ENCODE data around the gene RAI1.

Gene RAI1

DNA sequence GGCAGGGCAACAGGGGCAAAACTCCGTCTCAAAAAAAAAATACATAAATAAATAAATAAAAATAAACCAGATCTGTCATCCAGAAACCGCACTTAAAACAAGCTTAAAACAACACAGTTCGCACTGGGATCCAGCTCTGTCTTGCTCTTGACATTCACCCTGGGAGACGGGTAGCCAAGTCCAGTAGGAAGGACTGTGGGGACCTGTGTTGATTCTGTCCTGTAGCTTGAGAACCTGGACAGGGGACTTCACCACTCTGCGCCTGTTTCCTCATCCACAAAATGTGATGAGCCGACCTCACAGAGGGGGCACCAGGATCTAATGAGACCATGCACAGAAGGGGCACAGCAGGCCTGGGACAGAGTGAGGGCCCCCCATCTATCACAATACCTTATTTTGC lies 1.5 kb upstream of the RAI1 start:
- Histone ChIP-seq H3K4me1 (ENCODE audit: control insufficient read depth in 2 of 2, insufficient read depth in 2 of 2, low read length in 2 of 2) (peaks cover 8 to 11% of the 10 kb centered on the region in 2 donors), H3K9ac (ENCODE audit: low read depth in 1 of 2, low read length in 2 of 2) (no peak overlapping the region), H3K27me3 (ENCODE audit: control insufficient read depth in 2 of 2, insufficient read depth in 2 of 2, low read length in 2 of 2) (no peaks in the 10 kb centered on the region), H3K4me3 (ENCODE audit: low read length in 2 of 2) (no peak overlapping the region), H3K9me3 (ENCODE audit: control insufficient read depth in 2 of 2, low read length in 2 of 2) (no peaks in the 10 kb centered on the region), H3K36me3 (ENCODE audit: control insufficient read depth in 2 of 2, insufficient read depth in 2 of 2, low read length in 2 of 2) (no peaks in the 10 kb centered on the region), H3K27ac (ENCODE audit: low read depth in 2 of 2, low read length in 2 of 2) (no peak overlapping the region)

DNA sequence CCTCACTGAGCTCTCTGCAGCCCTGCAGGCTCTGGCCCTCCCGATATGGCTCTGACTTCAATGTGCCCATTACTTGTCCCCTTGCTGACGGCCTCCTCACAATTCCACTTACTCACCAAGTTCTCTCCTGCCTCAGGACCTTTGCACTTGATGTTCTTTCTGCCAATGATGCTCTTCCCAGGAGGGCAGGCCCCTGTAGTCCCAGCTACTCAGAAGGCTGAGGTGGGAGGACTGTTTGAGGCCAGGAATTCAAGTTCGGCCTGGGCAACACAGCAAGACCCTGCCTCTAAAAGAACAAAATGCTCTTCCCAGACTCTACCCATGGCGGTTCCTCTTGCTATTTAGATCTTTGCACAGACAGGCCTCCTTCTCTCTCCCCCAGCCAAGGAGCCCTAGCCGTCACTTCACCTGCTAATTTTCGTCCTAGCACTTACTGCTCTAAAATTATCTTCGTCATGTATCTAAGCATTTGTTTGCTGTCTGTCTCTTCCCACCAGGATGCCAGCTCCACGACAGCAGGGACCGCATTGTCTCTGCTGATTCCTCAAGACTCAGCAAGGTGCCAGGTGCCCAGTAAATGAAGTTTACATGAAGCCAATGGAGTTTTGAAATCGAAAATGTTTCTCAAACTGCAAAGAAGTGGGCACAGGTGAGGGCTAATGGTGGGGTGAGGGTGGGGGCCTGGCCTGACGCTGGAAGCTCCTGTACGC lies 626 bp upstream of the RAI1 start:
- H3K27ac ChIP-seq (ENCODE audit: low read depth in 2 of 2, low read length in 2 of 2) = no peak overlapping the region
- H3K36me3 ChIP-seq (ENCODE audit: control insufficient read depth in 2 of 2, insufficient read depth in 2 of 2, low read length in 2 of 2) = no peaks in the 10 kb centered on the region
- peak overlapping the region; percentile 37 to 41 for H3K4me3 ChIP-seq (ENCODE audit: low read length in 2 of 2)
- peak overlapping the region in 1 of 2 donors; percentile 41 for H3K9ac ChIP-seq (ENCODE audit: low read depth in 1 of 2, low read length in 2 of 2)
- H3K27me3 ChIP-seq (ENCODE audit: control insufficient read depth in 2 of 2, insufficient read depth in 2 of 2, low read length in 2 of 2) = no peaks in the 10 kb centered on the region
- peaks cover 17 to 19% of the 10 kb centered on the region in 2 donors for H3K4me1 ChIP-seq (ENCODE audit: control insufficient read depth in 2 of 2, insufficient read depth in 2 of 2, low read length in 2 of 2)
- H3K9me3 ChIP-seq (ENCODE audit: control insufficient read depth in 2 of 2, low read length in 2 of 2) = no peaks in the 10 kb centered on the region

DNA sequence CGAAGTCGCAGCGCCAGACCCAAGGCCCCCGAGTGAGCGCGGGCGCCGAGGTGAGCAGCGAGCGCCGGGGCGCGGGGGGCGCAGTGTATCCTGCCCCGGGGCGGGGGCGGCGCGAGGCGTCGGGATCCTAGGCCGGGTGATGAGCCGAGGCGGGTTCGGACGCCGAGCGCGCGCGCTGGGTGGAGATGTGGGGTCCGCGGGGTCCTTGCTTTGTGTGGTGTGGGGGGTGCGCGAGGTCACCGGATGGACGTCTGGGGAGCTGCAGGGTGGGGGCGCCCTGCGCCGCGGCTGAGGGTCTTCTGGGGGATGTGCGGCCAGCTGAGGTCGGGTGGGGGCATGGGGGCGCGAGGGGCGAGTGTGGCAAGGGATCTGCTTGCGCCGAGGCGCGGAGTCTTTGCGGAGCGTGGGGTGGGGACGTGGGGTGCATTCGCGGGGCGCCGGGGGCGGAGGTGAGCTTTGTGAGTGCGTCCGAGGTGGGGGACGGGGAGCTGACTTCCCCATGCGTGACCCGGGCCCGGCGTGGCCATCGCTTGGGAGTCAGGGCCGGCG lies 560 bp downstream of the RAI1 start:
- H3K4me1 ChIP-seq (ENCODE audit: control insufficient read depth in 2 of 2, insufficient read depth in 2 of 2, low read length in 2 of 2) = peaks cover 27 to 30% of the 10 kb centered on the region in 2 donors
- peak overlapping the region; percentile 63 to 78 for H3K9ac ChIP-seq (ENCODE audit: low read depth in 1 of 2, low read length in 2 of 2)

DNA sequence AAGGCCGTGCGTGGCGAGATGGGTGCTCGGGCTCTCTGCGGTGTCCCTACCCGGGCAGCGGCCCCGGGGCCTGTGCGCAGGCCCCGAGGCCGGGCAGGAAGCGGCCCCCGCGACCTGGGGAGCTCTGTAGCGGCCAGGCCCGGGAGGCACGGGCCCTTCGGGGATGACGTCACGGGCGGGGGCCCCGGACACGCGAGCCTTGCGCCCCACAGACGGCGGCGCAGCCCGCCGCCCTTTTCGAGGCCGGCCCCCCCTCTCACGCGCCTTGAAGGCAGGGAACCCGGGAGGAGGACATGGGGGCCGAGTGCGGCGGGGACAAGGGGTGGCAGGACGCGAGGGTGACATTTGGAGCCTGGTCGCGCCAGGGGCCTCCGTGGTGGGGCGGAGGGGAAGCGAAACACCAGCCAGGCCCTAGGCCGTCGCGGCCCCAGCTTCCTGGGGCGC lies 1.1 kb downstream of the RAI1 start:
- H3K4me3 ChIP-seq (ENCODE audit: low read length in 2 of 2) = peak overlapping the region; percentile 72 to 76
- H3K4me1 ChIP-seq (ENCODE audit: control insufficient read depth in 2 of 2, insufficient read depth in 2 of 2, low read length in 2 of 2) = peaks cover 30% of the 10 kb centered on the region in 2 donors
- H3K27ac ChIP-seq (ENCODE audit: low read depth in 2 of 2, low read length in 2 of 2) = peak overlapping the region; percentile 80 to 82
- no peaks in the 10 kb centered on the region for H3K27me3 ChIP-seq (ENCODE audit: control insufficient read depth in 2 of 2, insufficient read depth in 2 of 2, low read length in 2 of 2)
- H3K36me3 ChIP-seq (ENCODE audit: control insufficient read depth in 2 of 2, insufficient read depth in 2 of 2, low read length in 2 of 2) = no peaks in the 10 kb centered on the region
- H3K9ac ChIP-seq (ENCODE audit: low read depth in 1 of 2, low read length in 2 of 2) = peak overlapping the region; percentile 63 to 78
- H3K9me3 ChIP-seq (ENCODE audit: control insufficient read depth in 2 of 2, low read length in 2 of 2) = no peaks in the 10 kb centered on the region

More for the DNA sequence above, 560 bp downstream of the RAI1 start:
- Histone ChIP-seq H3K27ac (ENCODE audit: low read depth in 2 of 2, low read length in 2 of 2) (peak overlapping the region; percentile 80 to 82), H3K9me3 (ENCODE audit: control insufficient read depth in 2 of 2, low read length in 2 of 2) (no peaks in the 10 kb centered on the region), H3K4me3 (ENCODE audit: low read length in 2 of 2) (peak overlapping the region; percentile 72 to 76), H3K36me3 (ENCODE audit: control insufficient read depth in 2 of 2, insufficient read depth in 2 of 2, low read length in 2 of 2) (no peaks in the 10 kb centered on the region), H3K27me3 (ENCODE audit: control insufficient read depth in 2 of 2, insufficient read depth in 2 of 2, low read length in 2 of 2) (no peaks in the 10 kb centered on the region)

DNA sequence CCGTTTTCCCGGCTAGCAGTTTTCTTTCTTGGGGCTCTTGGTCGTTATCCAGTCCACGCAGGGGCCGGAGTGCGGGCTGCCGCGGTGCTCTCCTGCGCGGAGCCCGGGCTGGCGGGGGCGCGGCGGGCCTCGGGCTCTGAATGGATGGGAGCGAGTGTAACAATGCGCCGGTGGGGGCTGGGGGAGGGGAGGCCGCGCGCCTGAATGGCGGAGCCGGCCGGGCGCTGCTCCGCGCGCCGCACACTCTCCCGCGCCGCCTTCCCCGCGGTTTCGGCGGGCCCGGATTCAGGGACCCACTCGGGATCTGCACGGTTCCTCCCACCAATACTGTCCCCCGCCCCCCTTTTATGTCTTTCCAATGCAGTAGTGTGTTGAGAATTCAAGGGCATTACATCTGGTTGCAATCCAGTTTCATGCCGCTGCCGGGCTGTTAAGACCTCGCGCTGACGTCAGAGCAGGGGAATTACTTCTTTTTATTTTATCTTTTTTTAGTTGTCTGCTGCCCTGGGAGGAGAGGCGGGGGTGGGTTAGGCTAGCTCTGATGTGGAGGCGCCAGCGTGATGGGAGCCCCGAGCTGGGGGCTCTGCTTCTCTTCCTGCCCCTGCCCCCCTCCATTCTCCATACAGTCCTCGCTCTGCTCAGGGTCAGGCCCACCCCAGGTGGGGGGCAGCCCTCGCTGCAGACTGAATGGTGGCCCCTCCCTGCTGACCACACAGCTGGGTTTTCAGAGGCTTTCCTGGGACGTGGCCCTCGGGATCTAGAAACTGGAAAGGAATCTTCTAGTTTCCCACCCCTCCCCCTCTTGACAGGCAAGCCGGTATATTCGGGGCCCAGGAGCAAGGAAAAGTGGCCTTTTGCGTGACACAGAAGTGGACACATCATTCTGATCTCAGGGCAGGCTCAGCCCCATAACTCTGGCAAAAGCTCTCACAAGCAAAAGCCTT lies 1.8 kb downstream of the RAI1 start:
- peak overlapping the region; percentile 63 to 78 for H3K9ac ChIP-seq (ENCODE audit: low read depth in 1 of 2, low read length in 2 of 2)
- H3K27ac ChIP-seq (ENCODE audit: low read depth in 2 of 2, low read length in 2 of 2) = peak overlapping the region; percentile 80 to 82
- no peaks in the 10 kb centered on the region for H3K9me3 ChIP-seq (ENCODE audit: control insufficient read depth in 2 of 2, low read length in 2 of 2)
- no peaks in the 10 kb centered on the region for H3K36me3 ChIP-seq (ENCODE audit: control insufficient read depth in 2 of 2, insufficient read depth in 2 of 2, low read length in 2 of 2)
- H3K4me1 ChIP-seq (ENCODE audit: control insufficient read depth in 2 of 2, insufficient read depth in 2 of 2, low read length in 2 of 2) = peaks cover 30% of the 10 kb centered on the region in 2 donors
- peak overlapping the region; percentile 72 to 76 for H3K4me3 ChIP-seq (ENCODE audit: low read length in 2 of 2)
- no peaks in the 10 kb centered on the region for H3K27me3 ChIP-seq (ENCODE audit: control insufficient read depth in 2 of 2, insufficient read depth in 2 of 2, low read length in 2 of 2)

DNA sequence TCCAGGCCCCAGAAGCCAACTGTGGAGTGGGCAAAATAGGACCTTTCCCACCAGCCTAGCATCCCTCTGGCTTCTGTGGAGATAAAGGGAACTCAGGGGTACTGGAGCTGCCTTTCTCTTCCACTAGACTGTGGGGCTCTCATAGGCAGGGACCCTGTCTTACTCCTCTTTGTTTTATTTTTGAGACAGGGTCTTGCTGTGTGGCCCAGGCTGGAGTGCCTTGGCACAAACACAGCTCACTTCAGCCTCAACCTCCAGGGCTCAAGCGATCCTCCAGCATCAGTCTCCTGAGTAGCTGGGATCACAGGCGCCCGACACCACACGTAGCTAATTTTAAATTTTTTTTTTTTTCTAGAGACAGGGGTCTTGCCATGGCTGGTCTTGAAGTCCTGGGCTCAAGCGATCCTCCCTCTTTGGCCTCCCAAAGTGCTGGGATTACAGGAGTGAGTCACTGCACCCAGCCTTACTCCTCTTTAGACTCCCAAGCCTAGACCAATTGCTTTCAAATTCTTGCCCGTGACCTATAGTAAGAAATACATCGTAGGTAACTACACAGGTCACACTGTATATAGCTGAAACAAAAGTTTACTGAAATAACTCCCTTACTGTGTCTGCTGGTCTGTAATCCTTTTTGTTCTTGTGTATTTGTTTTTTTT lies 2.6 kb downstream of the RAI1 start:
- Histone ChIP-seq H3K9ac (ENCODE audit: low read depth in 1 of 2, low read length in 2 of 2) (peak overlapping the region; percentile 34 to 78), H3K9me3 (ENCODE audit: control insufficient read depth in 2 of 2, low read length in 2 of 2) (no peaks in the 10 kb centered on the region), H3K4me1 (ENCODE audit: control insufficient read depth in 2 of 2, insufficient read depth in 2 of 2, low read length in 2 of 2) (peaks cover 30% of the 10 kb centered on the region in 2 donors), H3K27ac (ENCODE audit: low read depth in 2 of 2, low read length in 2 of 2) (peak overlapping the region; percentile 80 to 82), H3K36me3 (ENCODE audit: control insufficient read depth in 2 of 2, insufficient read depth in 2 of 2, low read length in 2 of 2) (no peaks in the 10 kb centered on the region), H3K27me3 (ENCODE audit: control insufficient read depth in 2 of 2, insufficient read depth in 2 of 2, low read length in 2 of 2) (no peaks in the 10 kb centered on the region), H3K4me3 (ENCODE audit: low read length in 2 of 2) (no peak overlapping the region)

DNA sequence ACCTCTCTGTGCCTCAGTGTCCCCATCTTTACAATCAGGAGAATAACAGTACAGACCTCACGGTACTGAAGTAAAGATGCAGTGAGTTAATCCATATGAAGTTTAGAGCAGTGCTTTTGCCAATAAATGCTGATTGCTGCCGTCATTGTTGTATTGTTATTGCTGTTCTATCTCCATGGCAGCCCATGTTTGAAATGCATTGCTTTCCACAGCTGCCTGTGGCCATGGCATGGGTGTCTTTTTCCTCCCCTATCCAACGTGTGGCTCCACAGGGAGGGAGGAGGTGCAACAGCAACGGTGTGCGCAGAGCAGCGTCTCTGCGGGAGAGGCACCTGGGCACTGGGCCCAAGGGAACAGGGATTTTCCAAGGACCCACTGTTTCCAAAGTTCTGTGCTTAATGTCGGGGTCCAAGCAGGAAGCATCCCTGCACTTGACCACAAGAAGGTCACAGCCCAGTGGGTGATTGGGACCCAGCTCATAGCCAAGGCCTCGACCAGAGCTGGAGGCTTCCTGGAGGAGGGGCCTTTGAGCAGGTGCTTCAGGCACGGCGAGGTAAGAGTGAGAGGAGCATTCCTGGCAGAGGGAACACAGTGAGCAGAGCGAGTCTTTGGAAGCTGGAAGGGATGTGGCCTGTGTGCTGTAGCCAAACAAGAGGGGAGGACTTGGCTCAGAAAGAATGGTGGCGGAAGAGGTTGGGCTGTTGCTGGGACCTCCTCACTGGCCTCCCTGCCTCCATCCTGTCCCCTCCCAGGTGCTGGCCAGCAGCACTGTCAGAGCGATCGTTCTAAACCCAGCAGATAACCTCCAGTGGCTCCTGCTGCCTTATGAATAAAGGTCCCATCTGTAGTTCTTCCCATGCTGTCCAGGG lies 3.9 kb downstream of the RAI1 start:
- no peaks in the 10 kb centered on the region for H3K9me3 ChIP-seq (ENCODE audit: control insufficient read depth in 2 of 2, low read length in 2 of 2)
- no peaks in the 10 kb centered on the region for H3K27me3 ChIP-seq (ENCODE audit: control insufficient read depth in 2 of 2, insufficient read depth in 2 of 2, low read length in 2 of 2)
- peak overlapping the region in 1 of 2 donors; percentile 14 for H3K4me3 ChIP-seq (ENCODE audit: low read length in 2 of 2)
- H3K27ac ChIP-seq (ENCODE audit: low read depth in 2 of 2, low read length in 2 of 2) = peak overlapping the region; percentile 49 to 53
- H3K36me3 ChIP-seq (ENCODE audit: control insufficient read depth in 2 of 2, insufficient read depth in 2 of 2, low read length in 2 of 2) = no peaks in the 10 kb centered on the region
- peaks cover 30 to 36% of the 10 kb centered on the region in 2 donors for H3K4me1 ChIP-seq (ENCODE audit: control insufficient read depth in 2 of 2, insufficient read depth in 2 of 2, low read length in 2 of 2)
- peak overlapping the region; percentile 26 to 32 for H3K9ac ChIP-seq (ENCODE audit: low read depth in 1 of 2, low read length in 2 of 2)

DNA sequence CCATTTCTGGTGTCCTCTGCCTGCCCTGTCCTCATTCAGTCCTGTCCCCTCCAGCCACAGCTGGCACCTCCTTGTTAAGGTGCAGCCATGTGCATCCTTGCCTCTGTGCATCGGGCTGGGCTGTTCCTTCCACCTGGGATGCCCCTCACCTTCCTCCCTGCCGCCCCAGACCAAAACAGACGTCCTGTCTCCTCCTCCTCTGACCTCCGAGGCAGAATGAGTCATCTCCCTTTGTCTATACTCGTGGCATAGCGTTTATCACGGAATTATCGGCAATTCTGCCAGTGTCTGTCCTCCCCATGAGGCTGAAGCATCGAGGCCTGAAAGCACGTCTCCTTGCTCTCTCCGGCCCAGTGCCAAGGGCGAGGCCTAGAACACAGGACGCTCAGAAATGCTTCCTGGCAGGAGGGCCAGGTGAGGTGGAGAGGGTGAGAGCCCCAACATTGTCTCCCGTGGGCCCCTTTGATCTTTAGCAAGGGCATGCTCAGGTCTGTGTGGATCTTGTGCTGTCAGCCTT lies 4.6 kb downstream of the RAI1 start:
- Histone ChIP-seq H3K36me3 (ENCODE audit: control insufficient read depth in 2 of 2, insufficient read depth in 2 of 2, low read length in 2 of 2) (no peaks in the 10 kb centered on the region), H3K9me3 (ENCODE audit: control insufficient read depth in 2 of 2, low read length in 2 of 2) (no peaks in the 10 kb centered on the region), H3K27ac (ENCODE audit: low read depth in 2 of 2, low read length in 2 of 2) (peak overlapping the region; percentile 49 to 53), H3K4me3 (ENCODE audit: low read length in 2 of 2) (peak overlapping the region in 1 of 2 donors; percentile 14), H3K9ac (ENCODE audit: low read depth in 1 of 2, low read length in 2 of 2) (peak overlapping the region; percentile 26 to 32), H3K4me1 (ENCODE audit: control insufficient read depth in 2 of 2, insufficient read depth in 2 of 2, low read length in 2 of 2) (peaks cover 30 to 36% of the 10 kb centered on the region in 2 donors), H3K27me3 (ENCODE audit: control insufficient read depth in 2 of 2, insufficient read depth in 2 of 2, low read length in 2 of 2) (no peaks in the 10 kb centered on the region)

DNA sequence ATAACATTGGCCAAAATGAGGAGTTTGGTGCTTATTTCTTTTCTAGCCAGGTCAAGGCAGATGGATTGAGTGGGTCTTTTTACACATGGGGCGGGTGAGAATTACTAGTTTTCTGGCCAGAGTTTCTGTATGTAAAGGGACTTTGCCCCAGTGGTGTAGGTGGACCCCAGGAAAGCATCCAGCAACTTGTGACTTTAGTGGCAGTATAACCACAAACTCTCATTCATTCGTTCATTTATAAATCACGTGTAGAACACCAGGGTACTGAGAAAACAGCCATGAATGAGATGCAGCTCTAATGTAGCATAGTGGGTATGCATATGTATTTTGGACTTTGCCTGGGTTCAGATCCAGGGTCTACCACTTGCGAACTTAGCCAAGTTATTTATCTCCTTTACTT lies 8.1 kb downstream of the RAI1 start:
- no peak overlapping the region for H3K27ac ChIP-seq (ENCODE audit: low read depth in 2 of 2, low read length in 2 of 2)
- H3K36me3 ChIP-seq (ENCODE audit: control insufficient read depth in 2 of 2, insufficient read depth in 2 of 2, low read length in 2 of 2) = no peaks in the 10 kb centered on the region
- peaks cover 50 to 58% of the 10 kb centered on the region in 2 donors for H3K4me1 ChIP-seq (ENCODE audit: control insufficient read depth in 2 of 2, insufficient read depth in 2 of 2, low read length in 2 of 2)
- H3K9ac ChIP-seq (ENCODE audit: low read depth in 1 of 2, low read length in 2 of 2) = no peak overlapping the region
- H3K27me3 ChIP-seq (ENCODE audit: control insufficient read depth in 2 of 2, insufficient read depth in 2 of 2, low read length in 2 of 2) = no peaks in the 10 kb centered on the region
- H3K9me3 ChIP-seq (ENCODE audit: control insufficient read depth in 2 of 2, low read length in 2 of 2) = no peaks in the 10 kb centered on the region
- H3K4me3 ChIP-seq (ENCODE audit: low read length in 2 of 2) = no peak overlapping the region
